Measurements from ENCODE around the gene LETM1.

- TF ChIP-seq CTCF (IDR thresholded peaks at IDR 0.05) (no peak), POLR2AphosphoS5 (IDR thresholded peaks at IDR 0.05) (no peak), POLR2A (IDR thresholded peaks at IDR 0.05) (no peak)
Measured at GRCh38 chr4:1770791-1771231, 85.1 kb downstream of the LETM1 start.

Data from stomach (tissue), 4 donors.